D721Med (cell line): Measurements from ENCODE around the gene NFKBIZ.
"Not testable (repeated sequence)": the region's sequence is repeated elsewhere in the genome, so short reads cannot be mapped to it uniquely, and the experiment has no call there.

ENCODE experiments used
- DNase-seq: peaks from one replicate; pipeline ENCODE4 v3.0.0; 2011; ENCODE audit warnings: low spot score; ENCODE audit not compliant: insufficient read length
- FAIRE-seq: peaks from 2 replicates; lab custom pipeline; 2011; peaks lifted over from hg19 to GRCh38; lab: Jason Lieb, UNC
- CTCF ChIP-seq: IDR thresholded peaks from 2 replicates; pipeline ENCODE4 v1.5.1; 2012; ENCODE audit warnings: mild to moderate bottlenecking, control low read depth; ENCODE audit not compliant: insufficient read depth; ENCODE audit errors: missing control alignments

NFKBIZ gene

GRCh38 chr3:101898752-101899169, 49.4 kb downstream of the NFKBIZ start:
- FAIRE-seq (no peak), DNase-seq (no peak)
- TF ChIP-seq CTCF = no peak

- TF ChIP-seq CTCF = no peak
- no peak for FAIRE-seq
- DNase-seq = no peak
Observed at GRCh38 chr3:101900316-101900715, 51.0 kb downstream of the NFKBIZ start.

- TF ChIP-seq CTCF = no peak
- FAIRE-seq = no peak
- no peak for DNase-seq
Observed at GRCh38 chr3:101900736-101901135, 51.4 kb downstream of the NFKBIZ start.

GRCh38 chr3:101902041-101902440, 52.7 kb downstream of the NFKBIZ start:
- no peak for TF ChIP-seq CTCF
- DNase-seq = no peak
- no peak for FAIRE-seq

- FAIRE-seq = no peak
- DNase-seq = no peak
- no peak for TF ChIP-seq CTCF
Observed at GRCh38 chr3:101903451-101903871, 54.1 kb downstream of the NFKBIZ start.

- DNase-seq, FAIRE-seq: not testable (repeated sequence)
Observed at GRCh38 chr3:101905573-101905972, 56.3 kb downstream of the NFKBIZ start.
